Measurements from ENCODE around the gene E2F7.
"Not testable (repeated sequence)": the region's sequence is repeated elsewhere in the genome, so short reads cannot be mapped to it uniquely, and the experiment has no call there.

Gene E2F7

GRCh38 chr12:77065361-77066204, at the start of gene E2F7:
Gene E2F7 (minus strand): TSS chr12:77065569. CDS start chr12:77064635, 934 bp downstream.
- DNase-seq (ENCODE audit: low read depth): peak; percentile 83

DNA sequence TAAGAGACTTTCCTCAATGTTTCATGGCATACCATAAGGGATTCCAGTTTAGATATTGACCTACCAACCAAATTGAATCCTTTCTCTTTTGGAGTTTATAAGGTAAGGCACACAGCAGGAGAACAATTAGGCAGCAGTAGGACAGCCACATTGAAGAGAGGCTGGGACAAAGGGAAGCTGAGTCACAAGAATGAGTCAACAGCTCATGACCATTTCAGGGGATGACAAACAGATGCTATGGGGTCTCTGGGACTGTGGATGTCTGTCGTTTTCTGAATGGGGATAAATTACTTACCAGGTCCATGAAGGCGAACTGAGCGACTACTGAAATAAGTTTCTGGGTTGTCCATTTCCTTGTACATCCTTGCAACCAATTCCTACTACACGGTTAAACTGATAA, 48.6 kb upstream of the E2F7 start:
- no peak for DNase-seq (ENCODE audit: low read depth)

- no peak for DNase-seq (ENCODE audit: low read depth)
These were observed 43.3 kb upstream of the E2F7 start for GRCh38 chr12:77108707-77109106.

DNA sequence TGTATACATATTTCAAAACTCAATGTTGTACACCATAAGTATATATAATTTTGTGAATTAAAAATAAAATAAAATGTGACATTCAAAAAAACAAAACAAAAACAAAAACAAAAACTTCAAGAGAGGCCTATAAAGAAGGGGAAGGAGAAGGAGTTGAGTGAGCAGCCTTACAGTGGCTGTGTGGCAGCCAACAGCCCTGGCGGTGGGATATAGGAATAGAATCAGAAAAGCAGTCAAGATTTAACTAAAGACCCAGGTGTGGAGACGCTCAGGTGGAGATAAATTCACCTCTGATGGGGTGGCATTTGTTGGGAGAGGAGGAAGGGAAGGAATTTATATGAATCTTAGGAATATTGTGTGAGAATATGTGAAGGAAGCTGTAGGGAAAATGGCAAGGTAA, 41.8 kb upstream of the E2F7 start:
- DNase-seq (ENCODE audit: low read depth): no peak

- DNase-seq (ENCODE audit: low read depth): peak; percentile 39
These were observed 39.4 kb upstream of the E2F7 start for GRCh38 chr12:77104792-77105191.

- DNase-seq (ENCODE audit: low read depth): no peak
These were observed 38.9 kb upstream of the E2F7 start for GRCh38 chr12:77104286-77104685.

DNA sequence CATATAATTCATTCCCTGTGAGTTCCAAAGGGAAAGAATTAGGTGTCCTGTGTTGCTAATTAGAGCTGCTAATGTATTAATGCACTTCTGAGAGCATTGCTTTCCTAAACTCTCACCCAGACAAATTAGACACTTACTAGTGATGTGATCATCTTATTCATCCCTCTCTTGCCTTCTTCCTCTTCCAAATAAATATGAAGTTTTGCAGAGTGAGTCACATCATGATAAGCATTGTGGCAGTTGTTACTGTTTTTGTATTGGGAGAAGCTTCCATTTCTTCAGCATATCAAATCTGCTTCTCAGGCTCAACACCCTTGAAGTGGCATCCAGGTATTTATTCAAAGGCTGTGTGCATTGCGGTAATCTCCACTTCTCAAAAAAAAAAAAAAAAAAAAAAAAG, 37.3 kb upstream of the E2F7 start:
- peak; percentile 82 for DNase-seq (ENCODE audit: low read depth)

DNA sequence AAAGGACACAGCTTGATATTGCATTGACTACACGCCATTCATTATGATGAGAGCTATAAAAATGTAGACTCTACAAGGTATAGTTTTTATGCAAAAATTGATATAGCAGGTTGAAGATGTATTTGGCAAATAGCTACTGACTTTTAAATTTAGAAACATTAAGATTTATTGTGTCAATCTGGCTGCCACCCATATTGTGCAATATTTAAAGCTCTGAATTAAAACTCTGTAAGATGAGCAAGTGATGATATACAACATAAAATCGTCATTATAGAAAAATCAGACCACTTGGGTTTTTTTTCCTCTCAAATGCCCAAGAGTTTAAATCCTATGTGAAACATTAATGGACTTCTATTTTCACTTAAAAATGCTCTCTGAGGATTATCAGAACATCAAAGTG, 36.8 kb upstream of the E2F7 start:
- peak; percentile 45 for DNase-seq (ENCODE audit: low read depth)

- DNase-seq (ENCODE audit: low read depth): no peak
These were observed 34.4 kb upstream of the E2F7 start for GRCh38 chr12:77099799-77100198.

- DNase-seq (ENCODE audit: low read depth): no peak
These were observed 32.5 kb upstream of the E2F7 start for GRCh38 chr12:77097846-77098245.

- not testable (repeated sequence) for DNase-seq (ENCODE audit: low read depth)
These were observed 26.9 kb upstream of the E2F7 start for GRCh38 chr12:77092227-77092626.

DNA sequence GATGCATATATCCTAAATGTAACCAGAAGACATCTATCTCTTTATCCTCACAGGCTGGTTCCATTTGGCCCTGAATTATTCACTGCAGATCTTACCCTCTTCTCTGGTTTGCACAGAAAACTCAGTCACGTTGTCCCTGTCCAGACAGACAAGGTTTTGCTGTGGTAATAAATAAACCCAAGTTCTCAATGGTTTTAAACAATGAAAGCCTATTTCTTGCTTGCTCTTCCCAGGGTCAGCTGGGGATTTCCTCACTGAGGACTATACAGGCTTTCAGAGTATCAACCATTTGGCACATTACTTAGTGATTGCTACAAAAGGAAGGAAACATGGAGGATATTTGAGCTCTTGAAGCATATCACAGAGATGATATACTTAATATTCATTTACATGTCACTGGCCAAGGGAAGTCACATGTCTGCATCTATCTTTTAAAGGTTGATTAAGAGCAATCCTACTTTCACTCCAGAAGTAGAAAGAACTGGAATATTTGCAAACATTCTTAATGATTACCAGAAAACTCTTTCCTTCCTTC, 24.4 kb upstream of the E2F7 start:
- no peak for DNase-seq (ENCODE audit: low read depth)

- DNase-seq (ENCODE audit: low read depth): peak; percentile 81
These were observed 22.1 kb upstream of the E2F7 start for GRCh38 chr12:77087427-77087826.

DNA sequence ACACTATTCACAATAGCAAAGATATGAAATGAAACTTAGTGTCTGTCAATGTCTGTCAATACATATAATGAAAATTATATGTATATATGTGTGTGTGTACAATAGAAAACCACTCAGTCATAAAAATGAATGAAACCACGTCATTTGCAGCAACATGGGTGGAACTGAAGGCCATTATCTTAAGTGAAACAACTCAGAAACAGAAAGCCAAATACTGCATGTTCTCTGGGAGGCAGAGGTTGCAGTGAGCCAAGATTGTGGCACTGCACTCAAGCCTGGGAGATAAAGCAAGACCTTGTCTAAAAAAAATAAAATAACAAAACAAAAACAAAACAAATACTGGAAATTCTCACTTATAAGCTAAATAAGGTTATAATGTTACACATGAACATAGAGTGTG, 16.7 kb upstream of the E2F7 start:
- no peak for DNase-seq (ENCODE audit: low read depth)

- no peak for DNase-seq (ENCODE audit: low read depth)
These were observed 14.3 kb upstream of the E2F7 start for GRCh38 chr12:77079631-77080030.

GRCh38 chr12:77078231-77078630, 12.9 kb upstream of the E2F7 start:
- DNase-seq (ENCODE audit: low read depth): no peak

DNA sequence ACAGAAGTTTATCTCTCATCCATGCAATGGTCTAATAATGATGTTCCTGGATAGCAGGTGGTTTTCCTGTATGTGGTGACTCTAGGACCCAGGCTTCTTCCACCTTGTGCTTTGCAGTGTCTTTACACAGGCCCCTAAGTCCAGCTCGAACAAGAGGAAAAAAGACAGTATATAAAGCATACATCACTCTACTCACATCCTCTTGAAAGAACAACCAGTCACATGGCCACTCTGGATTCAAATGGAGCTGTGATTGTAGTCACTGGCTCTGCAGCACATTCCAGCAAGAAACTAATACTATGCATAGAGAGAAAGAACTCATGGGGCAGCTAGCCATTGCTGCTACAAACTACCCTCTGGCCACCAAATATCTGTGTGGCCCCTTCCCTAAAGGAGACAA, 11.5 kb upstream of the E2F7 start:
- no peak for DNase-seq (ENCODE audit: low read depth)

DNA sequence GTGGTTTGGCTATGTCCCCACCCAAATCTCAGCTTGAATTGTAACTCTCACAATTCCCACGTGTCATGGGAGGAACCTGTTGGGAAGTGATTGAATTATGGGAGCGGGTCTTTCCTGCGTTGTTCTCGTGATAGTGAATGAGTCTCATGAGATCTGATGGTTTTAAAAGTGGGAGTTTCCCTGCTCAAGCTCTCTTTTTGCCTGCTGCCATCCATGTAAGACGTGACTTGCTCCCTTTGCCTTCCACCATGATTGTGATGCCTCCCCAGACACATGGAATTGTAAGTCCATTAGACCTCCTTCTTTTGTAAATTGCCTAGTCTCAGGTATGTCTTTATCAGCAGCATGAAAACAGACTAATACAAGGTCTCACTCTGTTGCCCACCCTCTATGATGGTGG, 8.5 kb upstream of the E2F7 start:
- DNase-seq (ENCODE audit: low read depth): not testable (repeated sequence)

DNA sequence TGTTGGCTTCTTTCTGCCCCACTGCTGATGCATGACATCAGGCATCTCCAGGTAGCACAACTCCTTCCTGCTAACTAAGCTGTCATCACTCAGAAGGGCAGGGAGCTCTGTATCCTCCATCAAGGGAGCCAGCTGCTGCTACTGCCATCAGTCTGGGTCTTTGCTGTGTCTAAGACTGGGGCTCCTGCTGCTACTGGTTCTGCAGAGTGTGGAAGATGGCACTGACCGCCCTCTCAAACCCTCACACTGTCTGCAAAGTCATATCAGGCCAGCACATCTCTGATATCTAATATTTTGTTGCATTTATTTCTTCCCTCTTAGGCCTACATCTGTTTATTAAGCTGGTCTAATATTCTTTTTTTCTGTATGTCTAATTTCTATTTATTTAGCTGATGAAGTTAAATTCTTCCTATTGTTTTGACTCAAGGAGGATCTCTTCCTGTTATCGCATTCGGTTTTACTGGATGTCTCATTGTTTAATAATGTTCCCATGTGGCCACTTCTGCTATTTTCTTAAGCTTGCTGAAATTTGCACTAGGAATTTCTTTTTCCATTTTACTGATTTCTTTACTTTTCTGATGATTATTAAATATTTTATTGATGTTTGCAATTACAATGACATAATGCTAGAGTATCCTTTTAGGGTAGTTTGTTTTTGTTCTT, 7.6 kb upstream of the E2F7 start:
- DNase-seq (ENCODE audit: low read depth): peak; percentile 36

GRCh38 chr12:77070800-77071449, 5.6 kb upstream of the E2F7 start:
- no peak for DNase-seq (ENCODE audit: low read depth)

DNA sequence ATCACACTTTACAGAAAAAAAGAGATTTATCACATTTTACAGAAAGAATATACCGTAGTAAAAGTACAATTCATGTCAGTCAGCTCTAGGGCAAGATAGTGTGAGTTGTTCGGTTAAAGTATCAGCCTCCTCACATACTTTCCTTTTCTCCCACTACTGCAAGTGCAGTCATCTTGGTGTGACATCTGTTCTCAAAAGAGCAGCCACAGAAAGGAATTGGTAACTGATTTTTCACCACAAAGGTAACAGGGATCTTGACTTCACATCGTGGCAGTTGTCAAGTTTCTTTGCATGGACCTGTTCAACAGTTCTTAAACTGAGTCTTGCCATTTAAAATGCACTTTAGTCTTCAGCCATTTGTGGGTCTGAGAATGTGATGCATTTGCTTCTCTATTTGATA, 5.0 kb upstream of the E2F7 start:
- DNase-seq (ENCODE audit: low read depth): no peak

GRCh38 chr12:77064896-77065360, 441 bp downstream of the E2F7 start:
- peak; percentile 15 for DNase-seq (ENCODE audit: low read depth)
